Hematopoietic multipotent progenitor cell treated with erythropoietin and hydrocortisone succinate and interleukin-3 and kit ligand, for 17 days (in vitro differentiated cells): ENCODE measurements around the gene TMEM245.
"Not testable (repeated sequence)": the region's sequence is repeated elsewhere in the genome, so short reads cannot be mapped to it uniquely, and the experiment has no call there.

Experiments used
- DNase-seq: peaks from one replicate; pipeline ENCODE4 v3.0.0-alpha.2; 2015; ENCODE audit warnings: low spot score

TMEM245 gene

GRCh38 chr9:109063760-109064159, 56.0 kb downstream of the TMEM245 start:
- DNase-seq = no peak

DNA sequence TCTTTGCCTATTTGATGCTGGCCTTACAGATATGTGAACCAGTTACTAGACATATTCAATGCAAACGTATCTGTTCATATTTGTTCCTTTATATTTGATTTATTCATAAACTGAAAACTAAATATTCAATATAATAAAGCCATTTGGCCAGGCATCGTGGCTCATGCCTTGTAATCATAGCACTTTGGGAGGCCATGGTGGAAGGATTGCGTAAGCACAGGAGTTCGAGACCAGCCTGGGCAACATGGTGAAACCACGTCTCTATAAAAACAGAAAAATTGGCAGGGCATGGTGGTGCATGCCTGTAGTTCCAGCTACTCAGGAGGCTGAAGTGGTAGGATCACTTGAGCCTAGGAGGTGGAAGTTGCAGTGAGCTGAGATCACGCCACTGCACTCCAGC, 57.2 kb downstream of the TMEM245 start:
- no peak for DNase-seq

- no peak for DNase-seq
Observed at GRCh38 chr9:109060191-109060590, 59.6 kb downstream of the TMEM245 start.

DNA sequence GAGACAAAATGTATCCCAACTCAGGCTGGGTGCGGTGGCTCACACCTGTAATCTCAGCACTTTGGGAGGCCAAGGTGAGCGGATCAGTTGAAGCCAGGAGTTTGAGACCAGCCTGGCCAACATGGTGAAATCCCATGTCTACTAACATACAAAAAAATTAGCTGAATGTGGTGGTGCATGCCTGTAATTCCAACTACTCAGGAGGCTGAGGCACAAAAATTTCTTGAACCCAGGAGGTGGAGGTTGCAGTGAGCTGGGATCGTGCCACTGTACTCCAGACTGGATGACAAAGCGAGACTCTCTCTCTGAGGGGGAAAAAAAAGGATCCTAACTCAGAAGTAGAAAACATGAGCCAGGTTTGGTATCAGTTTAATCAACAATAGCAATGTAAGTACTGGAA, 66.6 kb downstream of the TMEM245 start:
- DNase-seq = not testable (repeated sequence)

GRCh38 chr9:109052416-109052815, 67.3 kb downstream of the TMEM245 start:
- DNase-seq = no peak

GRCh38 chr9:109051733-109052132, 68.0 kb downstream of the TMEM245 start:
- DNase-seq = no peak

DNA sequence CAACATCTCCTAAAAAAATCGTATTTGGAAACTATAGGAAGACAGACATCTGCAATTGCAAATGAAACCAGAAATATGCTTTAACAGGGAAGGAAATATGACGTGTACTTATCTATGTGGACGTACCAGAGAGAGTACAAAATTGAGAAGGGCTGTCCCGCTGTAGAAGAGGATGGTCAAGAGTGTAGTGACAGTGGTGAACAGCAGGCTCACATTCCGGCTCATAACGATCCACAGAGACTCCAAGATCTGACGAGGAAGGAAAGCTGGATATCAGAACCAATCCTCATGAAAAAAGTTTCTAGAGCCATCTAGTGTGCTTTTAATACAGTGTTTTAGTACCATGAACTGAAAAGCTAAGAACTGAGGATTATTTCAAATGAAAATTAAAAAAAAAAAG, 69.3 kb downstream of the TMEM245 start:
- no peak for DNase-seq

DNA sequence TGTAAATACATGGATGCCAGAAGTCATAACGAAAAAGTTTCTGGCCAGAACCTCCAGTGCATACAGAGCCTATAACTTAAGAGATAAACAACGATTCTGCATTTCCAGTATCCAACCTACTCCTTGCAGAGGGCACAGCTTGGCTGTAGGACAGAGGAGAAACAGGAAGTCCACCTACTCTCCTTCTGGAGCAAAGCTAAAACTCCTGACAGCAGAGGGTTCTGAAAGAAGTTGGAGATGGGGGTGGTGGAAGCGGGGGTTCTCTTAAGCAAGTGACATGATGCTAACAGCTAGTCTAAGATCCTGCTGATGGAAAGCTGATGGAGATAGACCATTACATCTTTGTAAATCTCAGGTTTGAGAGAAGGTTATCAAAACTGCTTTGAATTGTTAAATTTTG, 70.9 kb downstream of the TMEM245 start:
- no peak for DNase-seq

GRCh38 chr9:109047259-109047658, 72.5 kb downstream of the TMEM245 start:
- DNase-seq = no peak

- no peak for DNase-seq
Observed at GRCh38 chr9:109046346-109046745, 73.4 kb downstream of the TMEM245 start.

- DNase-seq = no peak
Observed at GRCh38 chr9:109043578-109043977, 76.2 kb downstream of the TMEM245 start.

DNA sequence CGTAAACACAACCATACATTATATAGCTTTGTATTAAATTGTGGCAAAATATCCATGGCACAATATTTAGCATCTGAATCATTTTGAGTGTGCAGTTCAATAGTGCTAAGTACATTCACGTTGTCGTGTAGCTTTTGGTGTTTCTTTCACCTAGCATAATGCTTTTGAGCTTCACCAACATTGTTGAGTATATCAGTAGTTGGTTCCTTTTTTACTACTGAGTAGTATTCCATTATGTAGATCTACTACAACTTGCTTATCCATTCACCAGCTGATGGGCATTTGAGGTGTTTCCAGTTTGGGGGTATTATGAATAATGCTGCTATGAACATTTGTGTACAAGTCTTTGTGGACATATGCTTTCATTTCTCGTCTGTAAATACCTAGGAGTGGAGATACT, 79.2 kb downstream of the TMEM245 start:
- DNase-seq = no peak

DNA sequence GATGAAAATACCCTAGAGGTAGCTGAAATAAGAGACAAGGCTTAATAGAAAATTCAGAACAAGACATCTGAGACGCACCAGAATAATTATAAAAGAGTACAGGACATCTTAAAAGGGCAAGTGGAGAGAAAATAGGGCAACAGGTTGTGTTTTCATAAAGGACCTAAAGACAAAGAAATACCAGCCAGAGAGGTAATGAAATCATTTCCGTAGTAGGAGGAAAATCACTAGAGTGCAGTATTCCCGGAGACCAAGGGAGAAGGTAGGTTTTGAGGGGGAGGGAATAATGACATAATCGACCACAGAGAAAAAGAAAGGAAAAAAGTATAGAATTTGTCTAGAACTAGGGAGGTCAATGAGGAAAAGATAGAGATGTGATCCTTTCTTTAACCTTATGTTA, 80.2 kb downstream of the TMEM245 start:
- DNase-seq = no peak

DNA sequence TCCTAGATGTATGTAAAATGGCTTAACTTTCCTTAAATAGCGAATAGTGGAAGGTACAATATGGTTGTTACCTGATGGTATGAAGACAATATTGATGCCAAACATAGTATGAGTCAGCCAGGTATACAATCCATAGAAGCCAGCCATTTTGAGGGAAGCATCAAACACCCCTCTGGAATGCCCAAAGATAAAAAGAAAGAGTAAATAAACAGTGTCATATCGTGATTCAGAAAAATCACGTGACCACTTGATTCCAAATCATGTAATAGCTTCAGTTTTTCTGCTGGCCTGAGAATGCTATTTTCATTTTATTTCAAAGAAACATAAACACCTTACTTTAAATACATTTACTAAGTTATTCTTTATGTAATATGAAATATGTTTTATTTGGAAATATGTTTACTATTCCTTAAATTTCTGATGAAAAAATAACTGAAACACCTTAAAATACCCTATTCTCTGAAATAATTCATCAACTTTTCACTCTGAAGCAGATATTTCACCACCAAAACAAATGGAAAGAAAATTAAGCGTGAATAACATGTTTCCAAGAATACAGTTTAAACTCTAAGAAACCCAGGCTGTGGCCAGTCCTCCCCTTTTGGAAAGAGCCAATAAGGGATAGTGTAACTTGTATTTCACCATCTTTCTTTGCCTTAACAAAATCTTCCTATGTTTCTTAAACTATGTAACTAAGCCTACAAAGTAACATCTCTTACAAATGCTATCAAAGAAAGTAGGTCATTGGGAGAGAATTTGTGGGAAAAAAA, 81.6 kb downstream of the TMEM245 start:
- no peak for DNase-seq

- no peak for DNase-seq
Observed at GRCh38 chr9:109036744-109037680, 82.7 kb downstream of the TMEM245 start.

GRCh38 chr9:109035684-109036423, 83.9 kb downstream of the TMEM245 start:
- no peak for DNase-seq

DNA sequence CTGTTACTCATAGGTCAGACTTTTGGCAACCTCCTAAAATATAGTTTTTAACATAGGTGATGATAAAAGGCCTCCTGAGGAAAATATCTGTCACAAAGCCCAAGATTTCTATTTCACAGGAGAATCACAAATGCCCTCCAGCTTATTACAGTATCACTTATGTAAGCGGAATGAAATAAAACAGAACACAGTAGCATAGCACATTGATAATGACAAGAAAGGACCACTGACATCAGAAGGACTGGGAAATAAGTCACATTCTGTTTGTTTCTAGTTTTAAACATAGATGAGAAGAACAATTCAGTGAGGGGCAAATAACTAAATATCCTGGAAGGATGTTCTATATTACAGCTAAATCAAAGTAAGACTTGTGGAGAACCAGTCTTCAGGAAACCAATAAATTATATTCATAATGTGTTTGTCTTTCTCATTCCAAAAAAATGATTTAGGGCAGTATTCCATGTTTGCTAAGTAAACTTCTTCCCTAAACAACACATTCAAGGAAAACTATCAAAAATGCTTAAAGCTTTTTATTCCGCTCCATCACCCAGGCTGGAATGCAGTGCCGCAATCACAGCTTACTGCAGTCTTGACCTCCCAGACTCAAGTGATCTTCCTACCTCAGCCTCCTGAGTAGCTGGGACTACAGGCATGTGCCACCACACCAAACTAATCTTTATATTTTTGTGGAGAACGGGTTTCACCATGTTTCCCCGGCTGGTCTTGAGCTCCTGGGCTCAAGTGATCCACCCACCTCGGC, 85.6 kb downstream of the TMEM245 start:
- DNase-seq = no peak

DNA sequence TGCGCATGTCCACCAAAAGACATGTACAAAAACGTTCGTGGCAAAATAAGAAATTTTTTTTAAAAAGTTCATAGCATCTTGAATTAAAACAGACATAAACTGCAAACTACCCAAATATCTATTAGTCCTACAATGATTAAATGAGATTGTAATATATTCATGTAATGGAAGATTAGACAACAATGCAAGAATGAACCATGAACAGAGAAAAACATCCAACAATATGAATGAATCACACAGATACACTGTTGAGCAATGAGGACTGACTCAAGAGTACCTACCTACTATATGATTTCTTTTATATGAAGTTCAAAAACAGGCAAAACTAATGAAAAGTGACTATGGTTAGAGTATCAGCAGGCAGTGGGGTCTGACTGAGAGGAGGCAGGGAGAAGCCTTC, 88.5 kb downstream of the TMEM245 start:
- DNase-seq = no peak

DNA sequence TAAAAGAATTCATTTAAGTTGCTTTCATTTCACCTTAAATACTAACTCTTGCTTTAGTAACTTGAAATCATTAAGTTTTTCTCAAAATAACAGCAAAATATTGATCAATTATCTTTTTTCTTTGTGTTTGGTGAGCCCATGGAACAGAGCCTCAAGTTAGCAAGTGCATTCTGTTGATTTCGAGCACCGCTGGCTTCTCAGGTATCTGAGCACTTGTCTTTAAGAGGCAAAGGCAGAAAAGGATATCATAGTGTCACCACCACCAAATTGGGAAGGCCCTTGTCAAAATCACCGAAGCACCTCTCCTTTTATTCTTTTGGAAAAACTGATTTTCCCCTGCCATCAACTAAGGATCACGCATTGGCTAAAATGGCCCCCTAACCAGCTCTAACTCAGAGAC, 89.3 kb downstream of the TMEM245 start:
- DNase-seq = no peak

DNA sequence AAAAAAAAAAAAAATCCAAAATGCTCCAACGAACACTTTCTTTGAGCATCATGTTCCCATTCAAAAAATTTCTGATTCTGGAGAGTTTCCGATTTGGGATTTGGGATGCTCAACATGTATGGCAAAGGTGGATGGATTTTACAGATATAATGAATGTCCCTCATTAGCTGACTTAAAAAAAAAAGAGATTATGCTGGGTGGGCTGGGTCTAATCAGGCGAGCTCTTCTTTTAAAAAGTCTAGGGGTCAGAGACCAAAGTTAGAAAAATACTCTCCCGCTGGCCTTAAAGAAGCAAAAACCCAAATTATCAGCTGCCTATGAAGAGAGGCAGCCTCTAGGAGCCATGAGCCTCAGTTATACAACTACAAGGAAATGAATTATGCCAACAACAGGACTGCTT, 91.3 kb downstream of the TMEM245 start:
- no peak for DNase-seq

DNA sequence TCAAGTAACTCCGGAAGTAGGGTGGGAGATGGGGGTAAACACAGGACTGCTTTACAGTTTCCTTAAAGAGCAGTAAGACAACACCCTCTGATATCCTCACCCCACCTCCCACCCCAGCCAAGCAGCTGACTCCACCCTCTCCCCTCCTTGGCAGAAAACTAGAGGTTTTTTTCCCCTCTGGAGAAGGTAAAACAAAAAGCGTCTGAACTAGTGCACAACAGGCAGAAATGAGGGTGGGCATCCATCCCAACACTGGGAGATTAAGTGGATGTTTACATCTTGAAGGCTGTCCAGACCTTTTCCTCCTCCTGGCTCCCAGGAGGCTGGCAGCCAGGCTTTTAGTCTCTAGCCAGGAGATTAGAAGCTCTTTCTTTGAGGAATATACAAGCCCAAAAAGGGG, 92.6 kb downstream of the TMEM245 start:
- no peak for DNase-seq

DNA sequence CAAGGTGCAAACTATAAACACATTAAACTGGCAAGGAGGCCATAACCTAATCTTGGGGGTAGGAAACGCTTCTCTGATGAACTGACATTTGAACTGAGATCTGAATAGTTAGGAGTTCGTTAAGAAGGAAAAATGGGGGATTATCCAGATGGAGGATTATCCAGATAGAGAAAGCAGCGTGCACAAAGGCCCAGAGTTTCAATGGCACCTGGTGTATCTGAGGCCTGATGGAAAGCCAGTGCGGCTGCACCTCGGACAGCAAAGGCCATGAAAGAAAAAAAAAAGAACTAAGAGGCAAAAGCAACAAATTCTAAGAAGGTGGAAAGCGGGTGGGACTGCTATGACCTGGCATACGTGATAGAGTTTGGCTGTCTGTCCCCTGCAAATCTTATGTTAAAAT, 93.4 kb downstream of the TMEM245 start:
- no peak for DNase-seq
